ENCODE results near the gene CD84.
"Not testable (repeated sequence)": the region's sequence is repeated elsewhere in the genome, so short reads cannot be mapped to it uniquely, and the experiment has no call there.

CD84 gene

GRCh38 chr1:160539990-160540858 is 39.1 kb downstream of the CD84 start:
- peak; percentile 100 for DNase-seq

GRCh38 chr1:160539684-160539989 is 39.7 kb downstream of the CD84 start:
- DNase-seq, result no peak

GRCh38 chr1:160538985-160539651 is 40.2 kb downstream of the CD84 start:
- DNase-seq, result no peak

- DNase-seq, result no peak
Measured at GRCh38 chr1:160537714-160538665, 41.3 kb downstream of the CD84 start.

GRCh38 chr1:160534823-160535605 is 44.3 kb downstream of the CD84 start:
- DNase-seq, result peak; percentile 66

GRCh38 chr1:160532557-160532813 is 46.8 kb downstream of the CD84 start:
- not testable (repeated sequence) for DNase-seq

GRCh38 chr1:160531809-160532556 is 47.3 kb downstream of the CD84 start:
- DNase-seq, result not testable (repeated sequence)

- not testable (repeated sequence) for DNase-seq
Measured at GRCh38 chr1:160529401-160529952, 49.8 kb downstream of the CD84 start.

GRCh38 chr1:160523789-160524188 is 55.5 kb downstream of the CD84 start:
- DNase-seq, result not testable (repeated sequence)

GRCh38 chr1:160522622-160523345 is 56.5 kb downstream of the CD84 start, which contains the start of gene SLAMF6:
SLAMF6 (minus strand) TSS chr1:160523255; CDS start chr1:160523192, 63 bp downstream.
- peak; percentile 74 for DNase-seq

- DNase-seq, result peak; percentile 40
Measured at GRCh38 chr1:160522136-160522535, 57.2 kb downstream of the CD84 start.

GRCh38 chr1:160521554-160521953 is 57.7 kb downstream of the CD84 start:
- no peak for DNase-seq

GRCh38 chr1:160520999-160521398 is 58.3 kb downstream of the CD84 start:
- DNase-seq, result no peak

- no peak for DNase-seq
Measured at GRCh38 chr1:160520582-160520981, 58.7 kb downstream of the CD84 start.

- DNase-seq, result peak; percentile 88
Measured at GRCh38 chr1:160519642-160520435, 59.5 kb downstream of the CD84 start.

GRCh38 chr1:160517519-160517918 is 61.8 kb downstream of the CD84 start:
- not testable (repeated sequence) for DNase-seq

- DNase-seq, result peak; percentile 89
Measured at GRCh38 chr1:160515908-160516307, 63.4 kb downstream of the CD84 start.

GRCh38 chr1:160504651-160505050 is 74.6 kb downstream of the CD84 start:
- no peak for DNase-seq

GRCh38 chr1:160503087-160503486 is 76.2 kb downstream of the CD84 start:
- no peak for DNase-seq
